Ishikawa (cell line): ENCODE data around the gene LBR.

Source experiments
- EGR1 ChIP-seq: IDR thresholded peaks from 2 replicates; pipeline ENCODE4 v1.6.1; 2012
- EP300 ChIP-seq: IDR thresholded peaks from 2 replicates; pipeline ENCODE4 v1.6.1; 2012; ENCODE audit warnings: borderline replicate concordance
- NFIC ChIP-seq: IDR thresholded peaks from 2 replicates; pipeline ENCODE4 v1.6.1; 2012
- TAF1 ChIP-seq: IDR thresholded peaks from 2 replicates; pipeline ENCODE4 v1.6.1; 2012; ENCODE audit warnings: low read depth, mild to moderate bottlenecking
- ZBTB7A ChIP-seq: IDR thresholded peaks from 2 replicates; pipeline ENCODE4 v1.6.1; 2012; ENCODE audit warnings: low read depth
- TF ChIP-seq, protein P1 (sequence below): IDR thresholded peaks from 2 replicates; pipeline ENCODE4 v1.6.1; 2012; ENCODE audit warnings: low read depth, mild to moderate bottlenecking

GRCh38 chr1:225412321-225412720, 15.5 kb downstream of the LBR start:
- TF ChIP-seq ZBTB7A (no peak), NFIC (no peak), EGR1 (no peak), EP300 (no peak), TAF1 (no peak)
- TF ChIP-seq, protein P1, sequence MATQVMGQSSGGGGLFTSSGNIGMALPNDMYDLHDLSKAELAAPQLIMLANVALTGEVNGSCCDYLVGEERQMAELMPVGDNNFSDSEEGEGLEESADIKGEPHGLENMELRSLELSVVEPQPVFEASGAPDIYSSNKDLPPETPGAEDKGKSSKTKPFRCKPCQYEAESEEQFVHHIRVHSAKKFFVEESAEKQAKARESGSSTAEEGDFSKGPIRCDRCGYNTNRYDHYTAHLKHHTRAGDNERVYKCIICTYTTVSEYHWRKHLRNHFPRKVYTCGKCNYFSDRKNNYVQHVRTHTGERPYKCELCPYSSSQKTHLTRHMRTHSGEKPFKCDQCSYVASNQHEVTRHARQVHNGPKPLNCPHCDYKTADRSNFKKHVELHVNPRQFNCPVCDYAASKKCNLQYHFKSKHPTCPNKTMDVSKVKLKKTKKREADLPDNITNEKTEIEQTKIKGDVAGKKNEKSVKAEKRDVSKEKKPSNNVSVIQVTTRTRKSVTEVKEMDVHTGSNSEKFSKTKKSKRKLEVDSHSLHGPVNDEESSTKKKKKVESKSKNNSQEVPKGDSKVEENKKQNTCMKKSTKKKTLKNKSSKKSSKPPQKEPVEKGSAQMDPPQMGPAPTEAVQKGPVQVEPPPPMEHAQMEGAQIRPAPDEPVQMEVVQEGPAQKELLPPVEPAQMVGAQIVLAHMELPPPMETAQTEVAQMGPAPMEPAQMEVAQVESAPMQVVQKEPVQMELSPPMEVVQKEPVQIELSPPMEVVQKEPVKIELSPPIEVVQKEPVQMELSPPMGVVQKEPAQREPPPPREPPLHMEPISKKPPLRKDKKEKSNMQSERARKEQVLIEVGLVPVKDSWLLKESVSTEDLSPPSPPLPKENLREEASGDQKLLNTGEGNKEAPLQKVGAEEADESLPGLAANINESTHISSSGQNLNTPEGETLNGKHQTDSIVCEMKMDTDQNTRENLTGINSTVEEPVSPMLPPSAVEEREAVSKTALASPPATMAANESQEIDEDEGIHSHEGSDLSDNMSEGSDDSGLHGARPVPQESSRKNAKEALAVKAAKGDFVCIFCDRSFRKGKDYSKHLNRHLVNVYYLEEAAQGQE, result no peak
